SK-MEL-5 (cell line): ENCODE results near the gene PROZ. TPM values are rescaled to one million over a fixed set of nuclear protein-coding genes. Genes with fewer than 3 reads are reported as not detected.

Experiments
- DNase-seq: peaks from one replicate; pipeline ENCODE4 v3.0.0-alpha.2; 2016; ENCODE audit warnings: low read depth, low spot score
- in situ Hi-C: cut with HindIII; loops from 2 replicates; pipeline ENCODE4 v1.10.0; 2016; ENCODE audit warnings: low sequenced_read_pairs, high pct_unique_total_duplicates, low pct_unique_long_range_greater_than_20kb
- total RNA-seq: library from RNA; depleted of rRNA; stranded (reverse); fragments of >200 nt; shearing (Covaris generic); gene quantifications from 2 replicates; pipeline ENCODE4 v1.2.3, GENCODE V29; 2014

The PROZ gene
- total RNA-seq, 1 experiment from 2014 or later, result not detected

- no peak for DNase-seq
- in situ Hi-C loops, result no loop called here
Measured at GRCh38 chr13:113166266-113166665, 7.8 kb downstream of the PROZ start.

- in situ Hi-C loops, result no loop called here
- DNase-seq, result no peak
Measured at GRCh38 chr13:113166681-113167080, 8.2 kb downstream of the PROZ start.

- no peak for DNase-seq
- in situ Hi-C loops, result no loop called here
Measured at GRCh38 chr13:113167155-113167554, 8.7 kb downstream of the PROZ start.

- in situ Hi-C loops, result no loop called here
- no peak for DNase-seq
Measured at GRCh38 chr13:113167575-113167974, 9.1 kb downstream of the PROZ start.

GRCh38 chr13:113168211-113168610, 9.8 kb downstream of the PROZ start:
- peak; percentile 76 for DNase-seq
- in situ Hi-C loops, result no loop called here

GRCh38 chr13:113169277-113170272, 11.1 kb downstream of the PROZ start:
- DNase-seq, result no peak
- in situ Hi-C loops, result no loop called here

GRCh38 chr13:113170511-113170910, 12.1 kb downstream of the PROZ start:
- in situ Hi-C loops, result no loop called here
- no peak for DNase-seq

- in situ Hi-C loops, result no loop called here
- no peak for DNase-seq
Measured at GRCh38 chr13:113171250-113172125, 13.0 kb downstream of the PROZ start.

GRCh38 chr13:113172419-113172926, 14.0 kb downstream of the PROZ start:
- in situ Hi-C loops, result no loop called here
- no peak for DNase-seq

GRCh38 chr13:113176280-113176679, 17.8 kb downstream of the PROZ start:
- DNase-seq, result no peak
- in situ Hi-C loops, result no loop called here

- DNase-seq, result no peak
- in situ Hi-C loops, result no loop called here
Measured at GRCh38 chr13:113176822-113177221, 18.4 kb downstream of the PROZ start.

- in situ Hi-C loops, result no loop called here
- no peak for DNase-seq
Measured at GRCh38 chr13:113178070-113178895, 19.8 kb downstream of the PROZ start.

GRCh38 chr13:113178896-113179167, 20.4 kb downstream of the PROZ start:
- in situ Hi-C loops, result no loop called here
- no peak for DNase-seq

- in situ Hi-C loops, result no loop called here
Measured at GRCh38 chr13:113179374-113180230, 21.2 kb downstream of the PROZ start.

GRCh38 chr13:113182046-113182445, 23.6 kb downstream of the PROZ start:
- in situ Hi-C loops, result no loop called here
- no peak for DNase-seq

More at GRCh38 chr13:113179374-113180230, 21.2 kb downstream of the PROZ start:
- no peak for DNase-seq

- in situ Hi-C loops, result no loop called here
- DNase-seq, result peak; percentile 81
Measured at GRCh38 chr13:113183450-113184129, 25.1 kb downstream of the PROZ start.
